Omental fat pad (tissue), 4 donors: Measurements from ENCODE around the gene TDRD3. TPM values are rescaled to one million over a fixed set of nuclear protein-coding genes. Genes with fewer than 3 reads are reported as not detected.

ENCODE experiments used
- ATAC-seq: fragments of 150-250 bp; one replicate; pipeline ENCODE4 v1.9.1; 2016; ENCODE audit warnings: mild to moderate bottlenecking, moderate library complexity; ENCODE audit not compliant: low FRiP score
- DNase-seq: peaks from one replicate; pipeline ENCODE4 v3.0.0-alpha.2; 2019; ENCODE audit warnings: low spot score
- CTCF ChIP-seq, 3 donors: fragments of 450-650 bp; IDR thresholded peaks; one replicate each; pipeline ENCODE4 v1.5.1; 2016 to 2017; ENCODE audit warnings: antibody characterized with exemption in 3 of 3, mild to moderate bottlenecking in 3 of 3, moderate library complexity in 2 of 3
- total RNA-seq, 4 donors: library from RNA; depleted of rRNA; stranded (reverse); fragments of >200 nt; gene quantifications; one replicate each; pipeline ENCODE4 v1.1.0, GENCODE V29; 2016

Gene TDRD3
- total RNA-seq, 4 donors from 2014 or later: 16.9 to 36.4 (median 20.7) TPM

- ATAC-seq (no peak), DNase-seq (no peak)
- no peak for TF ChIP-seq CTCF (IDR thresholded peaks at IDR 0.05)
Observed at GRCh38 chr13:60453490-60453889, 56.5 kb downstream of the TDRD3 start.

GRCh38 chr13:60454425-60454824, 57.4 kb downstream of the TDRD3 start:
- TF ChIP-seq CTCF (IDR thresholded peaks at IDR 0.05): no peak
- no peak for ATAC-seq
- DNase-seq: no peak

- ATAC-seq (no peak), DNase-seq (no peak)
- no peak for TF ChIP-seq CTCF (IDR thresholded peaks at IDR 0.05)
Observed at GRCh38 chr13:60463787-60464186, 66.8 kb downstream of the TDRD3 start.

- TF ChIP-seq CTCF (IDR thresholded peaks at IDR 0.05): no peak
- no peak for DNase-seq
- no peak for ATAC-seq
Observed at GRCh38 chr13:60467098-60467497, 70.1 kb downstream of the TDRD3 start.

GRCh38 chr13:60479273-60479672, 82.3 kb downstream of the TDRD3 start:
- no peak for TF ChIP-seq CTCF (IDR thresholded peaks at IDR 0.05)
- ATAC-seq: no peak
- DNase-seq: no peak

GRCh38 chr13:60482012-60482411, 85.0 kb downstream of the TDRD3 start:
- DNase-seq (no peak), ATAC-seq (no peak)
- TF ChIP-seq CTCF (IDR thresholded peaks at IDR 0.05): no peak

- no peak for ATAC-seq
- DNase-seq: no peak
- TF ChIP-seq CTCF (IDR thresholded peaks at IDR 0.05): no peak
Observed at GRCh38 chr13:60484865-60485264, 87.8 kb downstream of the TDRD3 start.
